HepG2 (cell line): ENCODE data around the gene SLC9A9. TPM values are rescaled to one million over a fixed set of nuclear protein-coding genes. Genes with fewer than 3 reads are reported as not detected.

Experiments used
- ATAC-seq: fragments of 200-7000 bp; cut with Tn5 transposase; 3 replicates; pipeline ENCODE4 v1.9.1; 2020; ENCODE audit warnings: mild to moderate bottlenecking, moderate library complexity
- BruUV-seq: library from RNA; stranded (reverse); fragments of 400-500 nt; replicated peaks from 2 replicates; lab custom pipeline; 2021; lab: Mats Ljungman, UMichigan
- CTCF ChIA-PET: fragments of 300-600 bp; formaldehyde crosslinking; extraction: SDS; loops from one replicate; lab custom pipeline; 2021; ENCODE audit warnings: low total read pairs, inconsistent platforms, low intra/inter-chr PET ratio; lab: Yijun Ruan, JAX
- POLR2A ChIA-PET: fragments of 350-600 bp; sonication (Branson Sonifier 250); formaldehyde crosslinking; loops from one replicate; lab custom pipeline; 2020; ENCODE audit warnings: antibody characterized with exemption, inconsistent platforms; lab: Yijun Ruan, JAX
- DNase-seq: peaks from one replicate; pipeline ENCODE4 v3.0.0-alpha.2; 2015; ENCODE audit warnings: low spot score
- FAIRE-seq: peaks from 3 replicates; lab custom pipeline; 2011; peaks lifted over from hg19 to GRCh38; lab: Jason Lieb, UNC
- H2AFZ ChIP-seq: one replicate; pipeline ENCODE4 v1.6.1; 2011; ENCODE audit warnings: low read length, inconsistent platforms
- H3K27ac ChIP-seq: fragments of 300-600 bp; 3 replicates; pipeline ENCODE4 v1.8.0; 2011; ENCODE audit warnings: mixed run types, mild to moderate bottlenecking, mixed read lengths, low read length, inconsistent platforms; ENCODE audit not compliant: insufficient read depth; ENCODE audit errors: extremely low read length
- H3K27me3 ChIP-seq, 2 experiments: fragments of 200-600 bp in 1 of 2; 2 replicates in 1 of 2; 3 replicates in 1 of 2; pipeline versions ENCODE4 v1.6.0 to v1.8.0; 2011; ENCODE audit warnings: low read length in 2 of 2, mild to moderate bottlenecking in 2 of 2, moderate library complexity in 2 of 2, inconsistent platforms in 1 of 2; ENCODE audit not compliant: insufficient read depth in 2 of 2, control insufficient read depth in 1 of 2
- H3K36me3 ChIP-seq, 2 experiments: fragments of 200-600 bp in 1 of 2; replicated peaks in 1 of 2; 2 replicates in 1 of 2; 3 replicates in 1 of 2; pipeline versions ENCODE4 v1.5.1 to v1.8.0; 2011; ENCODE audit warnings: low read length in 2 of 2, inconsistent platforms in 1 of 2; ENCODE audit not compliant: insufficient read depth in 2 of 2, control insufficient read depth in 1 of 2
- H3K4me1 ChIP-seq: 2 replicates; pipeline ENCODE4 v1.5.1; 2012; ENCODE audit warnings: low read length, inconsistent platforms; ENCODE audit not compliant: insufficient read depth
- H3K4me2 ChIP-seq: 2 replicates; pipeline ENCODE4 v1.6.0; 2011; ENCODE audit warnings: low read depth, low read length, inconsistent platforms
- H3K4me3 ChIP-seq, 3 experiments: fragments of 200-600 bp in 1 of 3; sonication (generic), shearing (Covaris generic) in 1 of 3; replicated peaks in 1 of 3; 2 replicates each; pipeline ENCODE4 v1.5.1; 2011 to 2016; ENCODE audit warnings: low read length in 3 of 3, inconsistent platforms in 2 of 3, low read depth in 2 of 3, mild to moderate bottlenecking in 2 of 3, control low read depth in 1 of 3, mixed read lengths in 1 of 3; ENCODE audit not compliant: insufficient read depth in 1 of 3
- H3K79me2 ChIP-seq: one replicate; pipeline ENCODE4 v1.6.1; 2011; ENCODE audit warnings: low read length, inconsistent platforms; ENCODE audit not compliant: insufficient read depth
- H3K9ac ChIP-seq: 2 replicates; pipeline ENCODE4 v1.6.0; 2011; ENCODE audit warnings: mild to moderate bottlenecking, low read depth, low read length, inconsistent platforms; ENCODE audit not compliant: insufficient read depth
- H3K9me3 ChIP-seq: 2 replicates; pipeline ENCODE4 v1.5.1; 2012; ENCODE audit warnings: mild to moderate bottlenecking, low read length
- H4K20me1 ChIP-seq: 2 replicates; pipeline ENCODE4 v1.6.0; 2011; ENCODE audit warnings: inconsistent platforms, mild to moderate bottlenecking, low read length, moderate library complexity; ENCODE audit not compliant: insufficient read depth
- ELK4 ChIP-seq: sonication (generic); formaldehyde crosslinking; IDR thresholded peaks from 2 replicates; pipeline ENCODE4 v1.9.0; 2021; ENCODE audit warnings: missing genetic modification reagents, borderline replicate concordance
- FOXK1 ChIP-seq: sonication (generic); formaldehyde crosslinking; IDR thresholded peaks from 2 replicates; pipeline ENCODE4 v1.4.0; 2020; ENCODE audit warnings: low read depth, missing genetic modification reagents, borderline replicate concordance
- HCFC1 ChIP-seq: fragments of 150-350 bp; IDR thresholded peaks from 2 replicates; pipeline ENCODE4 v1.6.1; 2014; ENCODE audit warnings: low read depth, low read length
- HDAC6 ChIP-seq: fragments of 200-600 bp; sonication (generic); IDR thresholded peaks from 2 replicates; pipeline ENCODE4 v1.7.0; 2017; ENCODE audit warnings: mild to moderate bottlenecking, antibody characterized with exemption, low read length, low read depth
- HIVEP1 ChIP-seq: sonication (generic); formaldehyde crosslinking; IDR thresholded peaks from 2 replicates; pipeline ENCODE4 v1.4.0; 2020; ENCODE audit warnings: mild to moderate bottlenecking, missing genetic modification reagents
- HMGXB4 ChIP-seq, 2 experiments: sonication (generic) in 1 of 2; formaldehyde crosslinking in 1 of 2; IDR thresholded peaks; 2 replicates each; pipeline versions ENCODE4 v1.4.0 to v1.6.1; 2018 to 2020; ENCODE audit warnings: missing genetic modification reagents in 2 of 2, borderline replicate concordance in 1 of 2, low read depth in 1 of 2, mild to moderate bottlenecking in 1 of 2, missing biosample characterization in 1 of 2
- IKZF4 ChIP-seq: sonication (generic); formaldehyde crosslinking; IDR thresholded peaks from 2 replicates; pipeline ENCODE4 v1.5.1; 2020; ENCODE audit warnings: borderline replicate concordance, mild to moderate bottlenecking, low read depth, missing genetic modification reagents; ENCODE audit errors: not compliant biosample characterization
- MXI1 ChIP-seq: IDR thresholded peaks from 3 replicates; pipeline ENCODE4 v1.6.1; 2012; ENCODE audit warnings: low read depth, low read length, inconsistent platforms, borderline replicate concordance
- NFE2L1 ChIP-seq: sonication (generic); formaldehyde crosslinking; IDR thresholded peaks from 2 replicates; pipeline ENCODE4 v1.4.0; 2020; ENCODE audit warnings: missing genetic modification reagents, mild to moderate bottlenecking, borderline replicate concordance
- NR0B2 ChIP-seq: sonication (generic); formaldehyde crosslinking; IDR thresholded peaks from 2 replicates; pipeline ENCODE4 v1.4.0; 2020; ENCODE audit warnings: mild to moderate bottlenecking, missing genetic modification reagents
- SOX5 ChIP-seq: IDR thresholded peaks from 2 replicates; pipeline ENCODE4 v1.6.1; 2016; ENCODE audit warnings: borderline replicate concordance
- ZC3H4 ChIP-seq: sonication (generic); formaldehyde crosslinking; IDR thresholded peaks from 2 replicates; pipeline ENCODE4 v1.4.0; 2020; ENCODE audit warnings: missing genetic modification reagents, borderline replicate concordance
- ZFP41 ChIP-seq: sonication (generic); formaldehyde crosslinking; IDR thresholded peaks from 2 replicates; pipeline ENCODE4 v1.4.0; 2020; ENCODE audit warnings: mild to moderate bottlenecking, missing genetic modification reagents, borderline replicate concordance
- ZNF136 ChIP-seq: sonication (generic); formaldehyde crosslinking; IDR thresholded peaks from 2 replicates; pipeline ENCODE4 v1.8.1; 2022; ENCODE audit warnings: low read depth, mild to moderate bottlenecking, moderate library complexity, missing genetic modification reagents
- ZNF564 ChIP-seq: sonication (generic); formaldehyde crosslinking; IDR thresholded peaks from 2 replicates; pipeline ENCODE4 v1.8.1; 2023; ENCODE audit warnings: mild to moderate bottlenecking, missing genetic modification reagents
- ZNF580 ChIP-seq: IDR thresholded peaks from 2 replicates; pipeline ENCODE4 v1.6.1; 2016; ENCODE audit warnings: low read depth, borderline replicate concordance
- ZNF761 ChIP-seq: sonication (generic); formaldehyde crosslinking; conservative IDR thresholded peaks from 2 replicates; pipeline ENCODE4 v1.4.0; 2020; ENCODE audit warnings: mild to moderate bottlenecking, missing genetic modification reagents
- in situ Hi-C: cut with HindIII; loops from 2 replicates; pipeline ENCODE4 v1.10.0; 2017; ENCODE audit warnings: low pct_unique_long_range_greater_than_20kb; ENCODE audit not compliant: extremely low pct_ligation_motif_present
- intact Hi-C: fragments of 100-400 bp; cut with micrococcal nuclease; formaldehyde crosslinking; loops from one replicate; pipeline ENCODE4 v1.10.0; 2022; ENCODE audit not compliant: unreplicated experiment
- polyA plus RNA-seq, 8 experiments: library from polyadenylated mRNA; depleted of rRNA in 3 of 8; stranded (reverse) in 7 of 8; unstranded in 1 of 8; fragments of >200 nt; fragmentation: Illumina TruSeq in 4 of 8; extraction: Trizol in 4 of 8; gene quantifications; 2 replicates each; pipeline versions ENCODE4 v1.2.1 to v1.2.3, GENCODE V29; 2011 to 2016; ENCODE audit warnings: low read depth in 4 of 8, missing spikeins in 1 of 8, mixed read lengths in 1 of 8; ENCODE audit not compliant: insufficient read depth in 1 of 8
- total RNA-seq, 5 experiments: library from RNA; depleted of rRNA; stranded (reverse); fragments of >200 nt; fragmentation: Illumina TruSeq; extraction: Trizol; gene quantifications; 2 replicates each; pipeline ENCODE4 v1.2.3, GENCODE V29; 2016; ENCODE audit warnings: low read depth in 1 of 5

Gene SLC9A9
- total and polyA plus RNA-seq, 2 of the 13 experiments (the other 11 are each of a cell fraction or from before 2014, with no cell fraction given), result not detected

GRCh38 chr3:143486611-143487010 lies 361.7 kb downstream of the SLC9A9 start:
- DNase-seq, result no peak
- Histone ChIP-seq H3K27me3 (no peaks in the 10 kb centered on the region), H3K36me3 (no peaks in the 10 kb centered on the region)
- intact Hi-C loops, result no loop called here
- no peak for TF ChIP-seq HCFC1
- TF ChIP-seq NR0B2 (CRISPR knock-in tag), result no peak
- no peak for TF ChIP-seq IKZF4 (CRISPR knock-in tag)
- TF ChIP-seq HMGXB4 (CRISPR knock-in tag; IDR thresholded peaks at IDR 0.05; ENCODE audit: borderline replicate concordance in 1 of 2, low read depth in 1 of 2), result no peak
- TF ChIP-seq ZFP41 (CRISPR knock-in tag), result no peak
- TF ChIP-seq NFE2L1, result no peak
- TF ChIP-seq SOX5 (CRISPR knock-in tag), result no peak
- no peak for TF ChIP-seq MXI1
- TF ChIP-seq ZC3H4 (CRISPR knock-in tag), result no peak
- no peak for TF ChIP-seq ELK4 (CRISPR knock-in tag)
- no peak for TF ChIP-seq ZNF564 (CRISPR knock-in tag)
- no peak for TF ChIP-seq ZNF761 (CRISPR knock-in tag)
- TF ChIP-seq ZNF580 (CRISPR knock-in tag), result no peak
- no peak for TF ChIP-seq ZNF136 (CRISPR knock-in tag)
- TF ChIP-seq FOXK1, result no peak
- no peak for TF ChIP-seq HIVEP1
- no peak for TF ChIP-seq HDAC6
- TF ChIP-seq, all 625 proteins: peak for 0
- Histone ChIP-seq H3K4me2 (no peak overlapping the region), H3K27ac (no peak overlapping the region), H4K20me1 (no peaks in the 10 kb centered on the region), H2AFZ (no peak overlapping the region), H3K79me2 (no peaks in the 10 kb centered on the region), H3K9ac (no peak overlapping the region), H3K4me1 (no peaks in the 10 kb centered on the region), H3K4me3 (no peak overlapping the region), H3K9me3 (no peaks in the 10 kb centered on the region)
- POLR2A ChIA-PET, result no interaction called here
- in situ Hi-C loops, result no loop called here
- no peak for FAIRE-seq
- no peak for ATAC-seq
- CTCF ChIA-PET, result no interaction called here
- BruUV-seq, result no TSS peak
